Activated CD4-positive, alpha-beta T cell treated with anti-CD3 and anti-CD28 coated beads, Interleukin-2, amount 50 U/mL, for 4 hours (primary cell): ENCODE measurements around the gene ACTN4.

Experiments
- DNase-seq, 2 experiments: peaks; one replicate each; pipeline ENCODE4 v3.0.0-alpha.2; 2020

Gene ACTN4

DNA sequence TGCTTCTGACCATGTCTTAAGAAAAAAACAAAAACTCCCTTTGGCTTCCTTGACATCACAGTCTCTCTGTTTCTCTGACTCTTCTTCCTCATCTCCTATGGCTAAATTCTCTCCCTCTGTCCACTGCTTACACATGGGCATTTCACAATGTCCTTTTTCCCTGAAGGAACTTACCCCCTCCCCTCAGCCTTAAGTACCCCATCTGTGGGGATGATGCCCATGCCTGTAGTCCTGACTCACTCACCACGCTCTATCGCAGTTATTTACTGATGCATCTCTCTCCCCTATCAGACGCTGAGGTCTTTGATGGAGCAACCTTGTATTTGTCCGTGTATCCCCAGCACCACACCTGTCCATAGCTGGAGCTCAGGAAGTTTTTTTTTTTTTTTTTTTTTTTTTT is 32.4 kb downstream of the ACTN4 start:
- DNase-seq = no peak

DNA sequence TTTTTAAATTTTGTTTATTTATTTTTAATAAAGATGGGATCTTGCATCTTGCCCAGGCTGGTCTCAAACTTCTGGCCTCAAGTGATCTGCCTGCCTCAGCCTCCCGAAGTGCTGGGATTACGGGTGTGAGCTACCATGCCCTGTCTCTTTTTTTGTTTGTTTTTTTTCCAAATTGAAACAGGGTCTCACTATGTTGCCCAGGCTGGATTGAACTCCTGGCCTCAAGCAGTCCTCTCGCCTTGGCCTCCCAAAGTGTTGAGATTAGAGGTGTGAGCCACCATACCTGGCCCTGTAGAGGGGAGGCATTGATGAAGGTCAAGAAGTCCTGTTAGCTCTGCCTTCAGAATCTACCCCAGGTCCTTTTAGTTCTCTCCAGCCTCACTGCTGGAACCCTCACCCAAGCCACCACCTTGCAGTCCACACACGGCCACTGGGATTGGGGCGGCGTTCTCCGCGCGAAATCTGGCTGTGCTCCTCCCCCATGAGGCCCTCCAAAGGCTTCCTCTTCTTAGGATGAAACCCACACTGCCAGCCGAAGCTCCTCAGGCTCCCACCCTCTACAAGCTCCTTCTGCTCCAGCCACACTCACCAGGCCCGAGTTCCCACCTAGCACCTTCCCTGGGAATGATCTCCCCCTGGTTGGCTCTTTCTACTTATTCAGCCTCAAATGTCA is 34.9 kb downstream of the ACTN4 start:
- DNase-seq = no peak

DNA sequence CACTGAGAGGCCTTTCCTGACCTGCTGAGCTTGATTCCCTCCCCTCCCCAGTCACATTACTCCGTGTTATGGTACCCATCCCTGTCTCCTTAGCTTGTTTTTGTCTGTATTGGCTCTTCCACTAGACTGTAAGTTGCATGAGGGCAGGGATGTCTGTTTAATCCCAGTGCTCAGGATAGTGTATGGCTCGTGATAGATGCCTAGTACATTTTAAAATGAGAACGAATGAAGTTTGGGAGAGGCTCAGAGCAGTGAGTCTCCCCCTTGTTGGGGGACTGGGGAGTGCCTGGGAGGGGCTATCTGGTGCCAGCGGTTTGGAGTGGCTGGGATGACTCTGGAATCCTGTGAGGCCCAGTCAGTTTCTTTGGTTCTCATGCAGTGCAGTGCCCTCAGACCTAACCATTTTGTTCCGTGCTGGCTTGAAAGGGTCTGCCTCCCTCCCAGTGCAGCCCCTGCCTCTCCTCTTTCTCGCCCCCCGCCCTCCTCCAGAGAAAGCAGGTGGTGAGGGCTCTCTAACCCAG is 35.5 kb downstream of the ACTN4 start:
- DNase-seq = no peak

DNA sequence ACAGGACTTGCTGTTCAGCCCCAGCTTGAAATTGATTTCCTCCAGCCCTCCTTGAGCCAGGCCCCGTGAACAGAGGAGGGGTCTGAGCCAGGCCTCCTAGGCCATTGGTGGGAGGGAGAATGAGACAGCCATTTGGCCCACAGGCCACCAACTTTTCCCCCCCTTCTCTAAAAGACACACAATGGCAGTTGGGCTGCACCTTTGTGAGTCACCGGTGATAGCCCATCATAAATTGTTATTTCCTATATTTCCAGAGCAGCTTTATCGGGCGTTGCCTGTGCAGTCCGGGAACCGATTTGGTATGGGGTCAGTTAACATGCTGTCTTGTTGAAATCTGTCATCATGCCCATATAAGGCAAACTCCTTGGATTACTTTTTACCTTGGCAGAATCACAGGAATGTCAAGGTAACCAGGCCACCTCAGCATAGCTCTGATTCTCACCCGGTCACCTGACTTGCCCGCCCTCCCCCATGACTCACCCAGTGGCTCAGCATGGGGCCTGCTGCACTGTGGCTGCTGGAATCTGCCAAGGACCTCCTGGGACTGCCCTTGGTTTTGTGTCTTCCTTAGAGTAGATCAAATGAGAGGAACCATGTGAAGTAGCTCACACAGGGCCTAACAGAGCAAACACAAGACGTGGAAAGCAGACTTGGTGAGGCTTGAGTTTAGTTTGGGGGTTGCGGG is 36.1 kb downstream of the ACTN4 start:
- peak; percentile 46 to 47 for DNase-seq

DNA sequence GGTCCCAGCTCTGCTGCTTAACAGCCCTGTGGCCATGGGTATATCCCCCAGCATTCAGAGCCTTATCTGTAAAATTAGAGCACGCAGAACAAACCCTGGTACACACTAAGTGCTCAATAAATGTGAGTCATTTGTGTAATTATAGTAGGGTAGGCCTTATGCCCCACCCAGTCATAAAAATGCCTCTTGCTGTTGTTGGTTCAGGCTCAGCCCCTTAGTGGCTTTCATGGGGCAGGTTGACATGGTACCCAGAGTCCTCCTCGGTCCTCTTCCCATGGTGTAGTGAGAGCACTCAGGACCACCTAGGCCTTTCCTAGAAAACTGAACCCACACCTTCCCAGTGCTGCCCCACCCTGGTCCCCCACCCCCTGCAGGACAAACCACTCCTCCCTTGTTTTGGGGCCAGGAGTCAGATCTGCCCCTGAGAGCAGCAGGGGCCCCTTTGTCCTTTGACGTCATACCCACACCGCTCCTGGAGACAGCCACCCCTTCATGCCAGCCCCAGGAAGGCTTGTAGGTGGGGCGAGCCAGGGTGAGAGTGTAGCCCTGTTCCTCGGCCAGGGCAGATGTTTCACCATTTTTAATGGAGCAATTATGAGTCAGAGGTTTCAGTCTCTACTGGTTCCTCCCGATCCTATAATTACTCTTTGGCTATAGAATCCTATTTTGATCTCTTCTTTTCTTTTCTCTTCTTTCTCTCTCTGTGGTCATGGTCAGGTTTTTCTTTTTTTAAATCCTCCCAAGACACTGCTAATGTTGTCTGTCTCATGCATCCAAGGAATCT is 36.8 kb downstream of the ACTN4 start:
- no peak for DNase-seq

DNA sequence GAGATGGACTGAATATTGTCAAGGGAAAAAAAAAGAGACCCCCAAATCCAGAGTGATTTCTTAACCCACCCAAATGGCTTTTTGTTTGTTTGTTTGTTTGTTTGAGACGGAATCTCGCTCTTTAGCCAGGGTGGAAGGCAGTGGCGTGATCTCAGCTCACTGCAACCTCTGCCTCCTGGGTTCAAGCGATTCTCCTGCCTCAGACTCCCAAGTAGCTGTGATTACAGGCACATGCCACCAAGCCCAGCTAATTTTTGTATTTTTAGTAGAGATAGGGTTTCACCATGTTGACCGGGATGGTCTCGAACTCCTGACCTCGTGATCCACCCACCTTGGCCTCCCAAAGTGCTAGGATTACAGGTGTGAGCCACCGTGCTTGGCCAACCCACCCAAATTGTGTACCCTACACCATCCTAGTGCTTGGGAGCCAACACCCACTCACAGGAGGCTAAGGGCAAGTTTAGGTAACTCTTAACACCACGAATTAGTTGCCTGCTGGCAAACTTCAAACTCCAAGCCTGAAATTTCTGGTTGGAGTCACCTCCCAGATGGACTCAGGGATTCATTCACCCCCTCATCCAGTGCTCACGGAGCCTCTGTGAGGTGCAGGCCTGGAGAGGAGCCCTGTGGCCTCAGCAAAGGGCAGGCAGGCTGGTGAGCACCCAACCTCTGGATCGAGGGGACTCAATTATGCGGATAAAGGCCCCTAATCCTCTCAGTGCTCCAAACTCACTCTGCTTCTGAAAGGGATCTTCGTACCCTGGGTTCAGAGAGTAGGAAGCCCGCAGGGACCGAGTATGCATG is 37.6 kb downstream of the ACTN4 start:
- no peak for DNase-seq

DNA sequence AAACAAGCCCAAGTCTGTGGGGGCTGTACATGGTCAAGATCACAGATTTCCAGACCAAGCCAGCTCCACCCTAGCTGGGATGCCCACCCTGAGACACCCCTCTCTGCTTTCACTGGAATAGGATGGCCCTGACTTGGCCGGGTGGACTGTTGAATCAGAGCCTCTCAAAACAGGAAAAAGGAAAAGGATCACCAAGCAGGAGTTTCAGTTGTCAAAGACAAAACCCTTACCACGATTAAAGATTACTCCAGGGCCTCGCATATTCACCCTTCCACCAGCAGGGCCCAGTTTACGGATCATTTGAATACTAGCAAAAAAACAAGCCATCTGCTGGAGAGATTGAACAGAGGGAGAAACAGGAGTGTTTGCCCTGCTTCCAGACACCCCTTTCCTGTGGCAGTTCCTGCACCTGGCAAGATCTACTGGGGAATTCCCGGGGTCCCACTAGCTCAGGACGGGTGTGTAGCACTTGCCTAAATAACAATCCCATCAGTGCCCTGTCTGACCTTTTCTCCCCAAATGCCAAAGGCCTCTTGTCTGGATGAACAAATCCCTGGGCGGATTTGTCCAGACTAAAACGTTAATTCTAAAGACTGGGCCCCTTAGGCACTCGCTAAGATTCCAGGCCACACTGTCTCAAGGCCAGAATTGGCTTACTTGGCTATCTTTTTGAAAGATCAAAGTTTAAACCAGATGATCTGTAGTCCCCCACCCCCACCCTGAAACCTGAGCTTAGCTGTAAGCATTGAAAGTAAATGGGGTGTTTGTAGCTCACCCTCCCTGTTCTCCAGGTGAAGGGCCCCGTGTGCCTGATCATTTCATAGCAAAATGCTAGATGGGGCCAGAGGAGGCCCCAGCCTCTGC is 38.4 kb downstream of the ACTN4 start:
- DNase-seq = no peak

DNA sequence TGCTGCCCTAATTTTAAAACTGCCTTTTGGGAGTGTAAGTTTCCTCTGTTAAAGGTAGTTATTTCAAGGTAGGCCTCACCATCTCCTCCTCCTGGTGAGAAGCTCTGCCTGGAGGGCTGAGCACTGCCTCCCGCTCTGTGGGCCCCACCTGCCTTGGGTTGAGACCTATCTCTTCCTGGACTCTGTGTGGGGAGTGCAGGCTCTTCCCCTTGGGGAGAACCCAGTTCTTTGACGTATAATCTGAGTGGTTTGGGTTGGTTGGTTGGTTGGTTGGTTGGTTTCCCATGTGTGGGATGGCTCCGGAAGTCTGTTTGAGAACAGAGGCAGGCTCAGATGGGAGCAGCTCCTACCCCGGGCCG is 39.1 kb downstream of the ACTN4 start:
- no peak for DNase-seq

DNA sequence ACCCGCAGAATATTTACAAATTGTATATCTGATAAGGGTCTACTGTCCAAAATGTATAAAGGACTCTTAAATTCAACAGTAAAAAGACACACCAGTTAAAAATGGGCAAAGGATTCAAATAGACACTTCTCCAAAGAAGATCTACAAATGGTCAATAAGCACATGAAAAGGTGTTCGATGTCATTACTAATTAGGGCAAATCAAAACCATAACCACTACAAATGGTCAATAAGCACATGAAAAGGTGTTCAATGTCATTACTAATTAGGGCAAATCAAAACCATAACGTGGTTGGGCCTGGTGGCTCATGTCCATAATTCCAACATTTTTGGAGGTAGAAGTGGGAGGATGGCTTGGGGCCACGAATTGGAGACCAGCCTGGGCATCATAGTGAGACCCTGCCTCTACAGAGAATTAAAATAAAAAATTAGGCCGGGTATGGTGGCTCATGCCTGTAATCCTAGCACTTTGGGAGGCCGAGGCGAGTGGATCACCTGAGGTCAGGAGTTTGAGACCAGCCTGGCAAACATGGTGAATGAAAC is 40.5 kb downstream of the ACTN4 start:
- DNase-seq = no peak

DNA sequence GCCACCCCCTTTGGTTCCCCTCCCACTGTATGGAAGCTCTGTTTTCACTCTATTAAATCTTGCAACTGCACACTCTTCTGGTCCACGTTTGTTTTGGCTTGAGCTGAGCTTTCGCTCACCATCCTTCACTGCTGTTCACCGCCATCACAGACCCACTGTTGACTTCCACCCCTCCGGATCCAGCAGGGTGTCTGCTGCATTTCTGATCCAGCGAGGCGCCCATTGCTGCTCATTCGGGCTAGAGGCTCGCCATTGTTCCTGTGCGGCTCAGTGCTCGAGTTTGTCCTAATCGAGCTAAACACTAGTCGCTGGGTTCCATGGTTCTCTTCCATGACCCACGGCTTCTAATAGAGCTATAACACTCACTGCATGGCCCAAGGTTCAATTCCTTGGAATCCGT is 42.7 kb downstream of the ACTN4 start:
- no peak for DNase-seq

DNA sequence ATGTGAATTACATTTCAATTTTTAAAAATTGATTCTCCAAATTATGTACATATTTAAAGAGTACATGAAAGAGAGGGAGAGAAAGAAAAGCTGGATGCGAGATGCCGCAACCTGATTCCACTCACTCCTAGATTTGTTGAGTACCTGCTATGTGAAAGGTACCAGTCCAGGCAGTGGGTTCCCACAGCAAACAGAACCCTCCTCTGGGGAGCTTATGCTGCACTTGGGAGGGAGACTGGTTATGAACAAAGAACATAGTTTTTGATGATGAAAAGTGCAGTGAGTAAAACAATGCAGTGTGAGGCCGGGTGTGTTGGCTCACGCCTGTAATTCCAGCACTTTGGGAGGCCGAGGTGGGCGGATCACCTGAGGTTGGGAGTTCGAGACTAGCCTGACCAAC is 43.4 kb downstream of the ACTN4 start:
- no peak for DNase-seq

DNA sequence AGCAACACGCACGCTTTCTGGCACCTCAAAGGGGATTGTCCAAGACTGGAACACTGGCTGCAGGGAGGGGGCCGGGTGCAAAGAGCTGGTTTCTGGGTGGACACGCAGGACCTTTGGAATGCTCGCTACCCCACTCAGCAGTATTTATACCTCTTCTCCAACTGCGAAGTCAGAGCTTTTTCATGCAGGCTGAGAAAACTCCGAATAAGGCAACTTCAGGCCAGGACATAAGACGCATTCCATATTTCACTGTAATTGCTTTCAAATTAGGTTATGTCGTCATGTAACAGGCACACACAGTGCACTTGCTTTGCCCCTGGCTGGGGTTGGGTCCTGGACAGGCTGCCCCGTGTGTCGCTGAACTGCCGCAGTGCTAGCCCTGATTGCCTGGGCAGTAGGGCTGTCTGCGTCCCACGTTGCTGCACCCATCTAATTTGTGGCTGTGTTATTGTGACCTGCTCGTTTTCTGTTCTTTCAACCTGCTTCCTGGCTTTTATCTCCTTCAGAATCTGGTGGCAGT is 44.5 kb downstream of the ACTN4 start:
- no peak for DNase-seq

DNA sequence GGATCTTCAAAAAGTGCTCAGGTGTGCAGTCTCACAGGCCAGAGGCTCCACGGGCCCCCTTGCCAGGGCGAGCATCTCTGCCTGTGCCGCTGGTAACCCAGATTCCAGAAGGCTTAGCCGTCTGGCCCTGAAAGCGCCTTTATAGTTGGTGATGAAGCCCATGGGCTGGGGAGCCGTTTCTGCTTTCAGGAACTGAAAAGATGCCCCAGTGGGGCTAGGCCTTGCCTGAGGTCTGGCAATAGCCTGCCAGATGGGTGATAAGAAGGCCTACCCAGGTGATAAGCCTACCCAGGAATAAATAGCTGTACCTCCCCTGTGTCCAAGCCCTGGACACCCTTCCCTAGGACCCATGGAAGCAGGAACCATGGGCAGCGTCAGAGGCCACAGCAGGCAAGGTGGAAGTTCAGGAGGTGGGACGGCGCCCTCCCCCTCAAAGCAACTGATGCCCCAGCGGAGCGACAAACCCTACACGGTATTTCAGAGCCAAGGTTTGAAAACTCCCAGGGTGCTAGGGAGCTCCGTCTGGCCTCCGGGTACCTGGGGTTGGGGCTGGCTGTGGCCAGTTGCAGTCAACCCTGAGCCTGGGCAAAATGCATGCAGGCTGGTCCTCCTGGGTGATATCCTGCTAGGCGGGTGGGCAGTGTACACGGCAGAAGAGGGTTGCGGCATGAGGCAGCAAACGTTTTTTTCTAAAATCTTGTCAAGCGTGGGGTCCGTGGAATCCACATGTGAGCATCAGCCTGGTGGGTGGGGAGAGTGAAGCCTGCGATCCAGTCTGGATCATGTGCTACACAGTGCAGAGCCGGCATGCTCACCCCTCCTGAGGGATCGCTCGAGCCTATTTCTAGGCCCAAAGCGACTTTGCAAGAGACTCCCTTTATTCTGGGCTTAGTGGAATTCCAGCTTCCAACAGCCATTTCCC is 45.3 kb downstream of the ACTN4 start:
- DNase-seq = no peak

DNA sequence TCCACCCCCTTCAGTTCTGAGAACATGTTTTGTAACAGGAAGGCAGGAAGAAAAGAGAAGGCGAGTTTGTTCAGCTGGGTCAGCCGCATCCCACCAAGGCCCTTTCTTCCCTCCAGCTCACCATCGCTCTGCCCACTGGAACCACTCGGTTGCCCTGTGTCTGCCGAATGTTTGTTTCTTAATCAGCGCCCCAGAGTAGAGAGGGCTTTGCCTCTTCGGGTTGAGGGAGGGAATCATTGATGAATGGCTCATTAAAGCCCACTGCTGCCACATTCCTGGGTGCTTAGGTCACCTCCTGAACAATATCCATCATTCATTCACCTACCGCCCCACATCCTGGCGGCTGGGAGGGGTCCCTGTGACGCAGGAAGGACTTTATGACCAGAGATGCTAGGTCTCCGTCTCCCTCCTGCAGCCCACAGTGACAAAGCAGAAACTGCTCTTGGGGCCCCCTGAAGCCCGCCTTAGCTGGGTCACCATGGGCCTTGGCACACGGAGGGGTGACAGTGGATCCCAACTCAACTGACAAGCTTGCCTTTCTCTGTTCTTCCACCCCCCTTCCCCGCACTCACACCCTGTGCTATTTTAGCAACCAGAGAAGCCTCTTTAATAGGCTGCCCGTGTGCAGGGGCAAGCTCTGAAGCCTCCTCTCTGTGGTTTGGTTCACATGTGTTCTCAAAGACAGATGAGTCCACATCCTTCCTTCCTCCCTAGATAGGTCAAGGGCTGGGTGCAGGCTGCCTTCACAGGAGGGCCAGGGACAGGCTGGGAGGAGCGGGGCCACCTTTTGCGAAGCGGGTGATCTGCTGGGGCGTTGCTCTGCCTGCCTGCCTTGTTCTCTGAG is 46.2 kb downstream of the ACTN4 start:
- DNase-seq = no peak

DNA sequence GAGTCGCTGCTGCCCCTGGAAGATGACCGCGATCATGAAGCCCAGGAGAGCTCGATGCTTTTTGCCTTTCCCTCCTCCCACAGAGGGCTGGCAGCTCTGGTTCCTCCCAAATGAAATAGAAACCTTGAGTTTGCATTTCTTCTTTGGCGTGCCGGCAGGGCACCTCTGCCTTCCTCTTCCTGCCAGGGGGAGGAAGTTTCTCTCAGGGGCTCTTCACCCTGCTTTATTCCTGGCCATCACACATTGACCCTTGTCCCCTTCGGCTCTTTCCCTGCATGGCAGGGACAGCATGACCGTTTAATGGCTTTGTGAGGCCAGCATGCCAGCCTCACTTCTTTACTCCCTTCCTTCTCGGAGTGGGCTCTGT is 47.9 kb downstream of the ACTN4 start:
- DNase-seq = no peak

DNA sequence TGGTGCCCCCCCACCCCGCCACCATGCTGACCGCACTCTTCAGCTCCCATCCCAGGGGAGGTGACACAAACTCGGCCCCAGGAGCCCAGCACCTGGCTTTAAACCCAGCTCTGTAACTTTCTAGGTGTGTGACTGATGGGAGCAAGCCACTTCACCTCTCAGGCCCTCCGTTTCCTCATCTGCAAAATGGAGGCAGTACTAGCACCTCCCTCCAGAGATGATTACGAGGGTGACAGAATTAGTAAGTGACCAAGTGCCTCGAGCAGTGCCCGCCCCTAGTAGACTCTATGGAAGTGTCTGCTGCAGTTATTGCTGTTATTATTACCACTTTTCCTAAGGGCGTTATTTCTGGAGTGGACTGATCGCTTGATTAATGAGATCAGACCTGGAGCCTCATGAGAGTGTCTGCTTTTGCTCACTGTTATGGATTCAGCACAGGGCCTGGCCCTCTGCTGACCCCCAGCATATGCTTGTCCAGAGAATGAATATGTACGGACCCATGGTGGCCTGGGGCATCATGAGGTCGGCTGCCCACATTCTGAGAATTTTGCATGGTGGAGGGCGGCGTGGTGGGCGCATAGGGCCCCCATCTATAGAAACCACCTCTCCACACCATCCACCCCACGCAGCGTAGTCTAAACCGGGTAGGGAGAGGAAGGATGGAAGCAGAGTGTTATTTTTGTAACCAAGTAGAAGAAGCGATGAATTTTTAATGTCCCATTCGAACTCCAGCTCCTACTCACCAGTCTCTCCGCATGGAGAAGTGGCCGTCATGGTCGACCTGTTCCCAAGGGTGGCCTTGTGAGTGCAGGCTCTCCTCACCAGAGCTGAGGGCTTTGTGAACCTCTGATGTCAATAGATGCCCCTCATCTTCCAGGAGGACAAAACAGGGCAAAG is 48.6 kb downstream of the ACTN4 start:
- DNase-seq = no peak

DNA sequence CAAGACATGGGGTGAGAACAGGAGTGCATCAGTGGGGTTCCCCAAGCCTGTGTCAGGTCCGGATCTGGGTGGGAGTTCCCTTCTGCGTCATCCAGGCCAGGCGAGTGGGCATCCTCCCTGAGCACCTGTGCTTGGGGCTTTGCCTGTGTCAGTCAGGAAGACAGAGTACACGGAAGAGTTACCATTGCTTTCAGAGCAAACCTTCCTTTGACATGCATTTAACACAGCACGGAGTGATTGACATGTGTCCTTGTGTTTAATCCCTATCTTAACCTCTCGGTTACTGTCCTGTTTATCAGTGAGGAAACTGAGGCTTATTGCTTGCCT is 49.2 kb downstream of the ACTN4 start:
- DNase-seq = no peak

DNA sequence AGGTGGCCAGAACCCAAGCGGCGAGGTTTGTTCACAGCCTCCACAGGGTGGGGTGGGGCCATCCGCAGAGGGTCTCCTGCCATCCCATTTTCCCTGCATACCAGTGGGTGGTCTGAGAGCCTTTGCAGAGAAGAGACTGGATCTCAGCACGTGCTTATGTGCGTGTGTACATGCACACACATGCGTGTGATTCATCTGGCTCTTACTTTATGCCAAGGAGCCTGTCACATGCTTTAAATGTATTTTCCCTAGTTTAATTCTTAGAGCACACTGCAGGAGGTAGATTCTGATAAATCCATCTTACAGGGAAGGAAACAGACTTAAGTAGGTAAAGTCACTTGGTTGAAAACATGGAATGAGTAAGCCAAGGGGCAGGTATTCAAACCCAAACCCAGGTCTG is 49.7 kb downstream of the ACTN4 start:
- DNase-seq = no peak

DNA sequence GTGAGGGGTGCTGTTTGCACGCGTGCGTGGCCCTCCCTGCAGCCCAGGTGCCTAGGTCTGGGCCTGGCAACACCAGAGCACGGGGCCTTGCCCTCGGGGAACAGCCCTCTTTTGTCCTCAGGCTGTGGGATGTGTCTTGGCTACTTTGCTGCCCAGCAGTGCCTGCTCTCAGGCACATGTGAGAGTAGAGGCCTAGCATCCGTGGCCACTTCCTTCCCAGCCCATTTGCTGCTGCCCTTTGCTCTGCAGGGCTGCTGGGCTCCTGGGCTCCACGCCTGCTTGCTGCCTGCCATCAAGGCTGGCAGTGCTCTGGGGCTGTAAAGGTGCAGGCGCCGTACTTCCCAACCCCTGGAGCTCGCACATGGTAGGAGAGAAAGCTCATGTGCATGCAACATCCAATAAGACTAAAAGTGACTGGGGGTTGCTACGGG is 50.2 kb downstream of the ACTN4 start:
- DNase-seq = no peak
